GM19328 (cell line): Measurements from ENCODE around the gene VPS8.

Experiments
- ATAC-seq: cut with Tn5 transposase; IDR thresholded peaks from one replicate; pipeline ENCODE4 v1.9.1; 2021; ENCODE audit warnings: mild to moderate bottlenecking, moderate library complexity; ENCODE audit not compliant: unreplicated experiment

The VPS8 gene

DNA sequence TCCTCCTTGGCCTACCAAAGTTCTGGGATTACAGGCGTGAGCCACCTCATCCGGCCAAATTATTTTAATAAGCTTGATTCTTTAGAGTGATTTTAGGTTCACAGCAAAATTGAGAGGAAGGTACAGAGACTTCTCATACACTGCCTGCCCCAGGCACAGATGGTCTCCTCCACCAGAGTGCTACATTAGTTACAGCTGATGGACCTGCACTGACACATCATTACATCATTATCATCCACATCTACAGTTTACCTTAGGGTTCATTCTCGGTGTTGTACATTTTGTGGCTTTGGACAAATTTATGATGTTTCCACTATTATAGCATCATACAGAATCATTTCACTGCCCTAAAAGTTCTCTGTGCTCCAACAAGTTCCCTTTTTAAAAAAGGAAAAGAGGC lies 4.4 kb upstream of the VPS8 start:
- ATAC-seq, result no peak

DNA sequence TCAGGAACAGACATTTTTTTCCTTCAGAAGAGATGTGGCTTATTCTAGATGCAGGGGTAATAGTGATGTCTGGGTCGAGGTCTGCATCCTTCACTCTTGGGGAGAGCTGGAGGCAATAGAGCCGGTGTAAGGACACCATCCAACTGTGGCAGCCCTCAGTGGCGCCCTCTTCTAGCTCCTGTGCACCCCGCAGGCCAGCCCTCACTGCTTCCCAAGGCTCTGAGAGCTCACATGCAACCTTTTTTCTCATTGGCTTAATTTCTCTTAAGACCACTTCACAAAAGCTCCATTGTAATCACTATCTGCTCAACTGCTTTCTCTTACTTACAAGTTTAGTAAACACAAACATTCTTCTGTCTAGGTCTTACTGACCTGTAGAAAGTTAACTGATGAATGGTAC lies 3.9 kb upstream of the VPS8 start:
- ATAC-seq, result no peak

DNA sequence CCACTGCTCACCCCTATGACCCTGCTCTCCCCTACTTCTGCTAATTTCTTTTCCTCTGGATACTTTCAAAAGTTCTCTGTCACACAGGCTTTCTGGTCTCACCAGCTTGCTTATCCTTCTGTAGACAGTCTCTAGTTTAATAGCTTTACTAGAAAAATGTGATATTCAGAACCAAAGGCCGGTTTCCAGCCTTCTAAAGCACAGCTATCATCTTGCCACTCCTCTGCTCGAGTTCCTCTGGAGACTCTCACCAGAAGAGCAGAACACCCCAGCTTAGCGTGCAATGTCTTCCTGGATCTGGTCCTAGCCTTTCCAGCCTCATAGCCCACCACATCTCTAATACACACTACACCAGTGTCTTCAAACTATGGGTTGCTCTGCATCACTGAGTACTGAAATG lies 1.8 kb upstream of the VPS8 start:
- ATAC-seq, result no peak

DNA sequence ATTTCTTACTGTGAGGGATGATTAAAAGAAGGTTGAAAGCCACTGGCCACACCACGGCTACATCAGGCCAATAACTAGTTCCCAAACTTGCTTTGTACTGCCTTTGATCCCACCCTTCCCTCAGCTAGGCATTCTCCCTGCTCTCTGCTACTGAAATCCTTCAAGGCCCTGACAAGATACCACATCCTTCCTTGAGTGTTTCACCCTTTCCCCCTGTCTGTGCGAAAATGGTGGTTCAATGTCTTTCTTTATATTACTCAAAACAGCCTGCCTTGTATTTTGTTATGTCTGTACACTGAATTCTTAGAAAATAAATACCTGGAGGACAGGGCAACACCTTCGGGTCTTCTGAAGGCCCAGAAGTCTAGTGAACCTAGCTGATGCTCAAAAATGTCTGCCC lies 932 bp upstream of the VPS8 start:
- ATAC-seq, result no peak

DNA sequence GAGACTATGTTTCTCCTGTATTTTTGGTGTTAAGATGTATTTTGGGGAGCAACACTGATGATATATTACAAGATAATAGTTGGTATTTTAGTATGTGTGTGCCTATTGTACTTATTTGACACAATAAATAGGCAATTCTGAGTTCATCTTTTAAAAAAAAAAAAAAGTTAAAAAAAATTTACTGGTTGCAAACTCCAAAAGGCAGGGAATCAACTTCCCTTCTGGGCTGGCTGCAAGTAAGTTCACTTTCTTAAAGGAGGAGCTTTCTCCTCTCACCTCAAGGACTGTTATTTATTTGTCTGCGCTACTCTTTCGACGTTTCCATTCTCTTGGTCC lies 335 bp upstream of the VPS8 start:
- ATAC-seq, result no peak

DNA sequence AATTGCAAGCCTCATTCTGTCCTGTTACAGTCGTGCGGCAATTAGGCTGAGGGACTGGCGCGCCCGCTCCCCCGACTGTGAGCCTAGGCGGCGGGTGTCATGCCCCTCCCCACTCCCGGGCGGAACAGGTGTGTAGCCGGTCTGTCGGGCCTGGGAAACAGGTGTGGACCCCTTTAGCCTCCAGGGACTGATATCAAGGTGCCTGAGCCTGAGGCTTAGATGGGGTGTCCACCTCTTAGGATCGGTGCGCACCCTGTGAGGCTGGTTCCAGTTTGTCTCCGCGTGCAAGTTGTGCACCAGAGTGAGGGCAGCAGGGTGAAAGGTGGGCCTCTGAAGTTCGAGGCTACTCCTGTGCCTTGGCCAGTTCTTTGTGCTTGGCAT lies 686 bp downstream of the VPS8 start:
- peak; percentile 33 for ATAC-seq

DNA sequence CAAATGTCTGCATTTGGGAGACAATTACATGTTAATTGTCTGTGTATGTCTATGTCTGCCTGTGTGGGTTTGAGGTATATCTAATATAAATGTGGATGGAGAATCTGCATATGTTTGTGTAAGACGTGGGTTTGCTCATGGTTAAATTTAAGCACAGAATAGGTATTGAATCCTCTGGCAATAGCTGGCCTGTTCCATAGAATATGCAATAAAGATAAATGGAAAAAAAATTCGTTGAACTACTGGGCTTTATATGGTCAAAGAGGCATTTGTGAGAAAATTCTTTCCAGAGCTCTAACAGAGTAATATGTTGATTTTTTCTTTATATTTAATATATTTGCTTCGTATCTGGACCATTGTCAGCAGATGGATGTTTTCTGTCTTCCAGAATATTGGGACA lies 1.4 kb downstream of the VPS8 start:
- no peak for ATAC-seq

DNA sequence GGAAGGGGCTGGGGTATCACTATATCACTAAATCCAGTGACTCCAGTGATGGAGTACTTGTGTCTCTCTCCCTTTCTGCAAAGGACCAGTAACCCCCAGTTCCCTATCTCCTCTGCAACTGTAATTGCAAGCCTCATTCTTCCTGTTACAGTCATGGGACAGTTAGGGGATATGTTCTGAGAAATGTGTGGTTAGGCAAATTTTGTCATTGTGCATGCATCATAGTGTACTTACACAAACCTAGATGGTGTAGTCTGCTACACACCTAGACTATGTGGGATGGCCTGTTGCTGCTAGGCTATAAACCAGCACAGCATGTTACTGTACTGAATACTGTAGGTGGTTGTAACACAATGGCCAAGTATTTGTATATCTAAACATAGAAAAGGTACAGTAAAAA lies 2.2 kb downstream of the VPS8 start:
- ATAC-seq, result no peak

DNA sequence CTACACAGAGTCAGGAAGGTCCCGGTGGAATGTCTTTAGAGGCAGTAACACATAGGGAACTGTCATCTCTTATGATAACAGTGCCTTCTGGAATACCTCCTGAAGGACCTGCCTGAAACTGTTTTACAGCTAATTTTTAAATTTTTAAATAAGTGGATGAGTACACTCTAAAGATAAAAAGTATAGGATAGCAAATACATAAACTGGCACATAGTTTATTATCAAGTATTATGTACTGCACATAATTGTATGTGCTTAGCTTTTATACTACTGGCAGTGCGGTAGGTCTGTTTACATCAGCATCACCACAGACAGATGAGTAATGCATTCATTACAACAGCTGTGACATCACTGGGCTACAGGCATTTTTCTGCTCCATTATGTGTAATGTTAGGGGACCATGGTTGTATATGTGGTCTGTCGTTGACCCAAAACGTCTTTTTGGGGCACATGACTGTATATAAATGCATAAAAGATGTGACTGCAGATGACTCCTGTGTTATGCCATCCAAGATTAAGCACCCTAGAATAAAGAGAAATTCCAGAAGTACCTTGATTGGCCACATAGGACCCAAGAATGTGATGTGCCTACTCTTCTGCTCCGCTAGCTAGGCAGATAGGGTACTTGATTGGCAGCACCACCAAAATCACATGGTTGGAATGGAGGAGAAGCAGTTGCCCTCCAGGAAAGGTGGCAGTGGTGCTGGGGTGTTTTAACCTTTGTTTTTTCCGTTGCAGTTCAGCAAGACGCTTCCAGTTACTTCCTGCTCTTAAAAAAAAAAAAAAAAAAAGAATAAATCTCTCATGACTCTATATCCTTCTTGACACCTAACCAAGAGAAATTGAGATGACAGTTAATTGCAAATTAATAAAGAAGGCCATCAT lies 3.3 kb downstream of the VPS8 start:
- ATAC-seq, result no peak

DNA sequence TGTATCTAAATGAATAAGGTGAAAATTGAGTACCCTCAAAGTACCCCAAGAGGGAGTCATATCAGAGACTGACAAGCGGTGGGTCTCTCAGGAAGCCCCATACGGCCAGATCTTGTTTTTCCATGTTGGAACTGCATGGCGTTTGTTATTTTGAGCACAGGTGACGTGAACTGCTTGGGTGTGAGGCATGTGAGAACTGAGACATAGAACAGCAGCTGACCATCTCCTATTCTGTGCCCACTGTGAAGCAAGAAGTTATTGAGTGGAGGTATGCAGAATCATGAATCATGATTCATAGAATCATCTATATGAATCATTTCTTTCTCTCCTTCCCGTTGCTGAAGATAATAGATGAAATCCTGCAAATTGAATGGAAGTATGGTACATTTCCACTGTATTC lies 4.6 kb downstream of the VPS8 start:
- no peak for ATAC-seq

DNA sequence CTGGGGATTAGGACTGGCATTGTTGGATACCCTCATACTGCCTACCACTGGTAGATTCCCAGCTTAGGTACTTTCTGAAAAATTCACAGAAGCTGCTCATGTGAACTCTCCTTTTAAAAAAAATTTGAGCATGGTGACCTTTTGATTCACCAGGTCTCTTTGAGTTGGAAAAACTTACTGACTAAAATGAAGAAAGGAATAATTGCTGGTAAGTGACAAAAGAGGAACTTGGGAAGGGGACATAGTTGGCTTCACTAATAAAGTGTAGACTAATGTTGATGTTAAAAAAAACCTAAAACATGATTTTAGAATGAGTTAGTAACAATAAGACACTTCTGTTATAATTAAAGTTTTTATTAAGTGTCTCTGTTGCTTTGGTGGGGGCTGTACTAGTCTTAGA lies 8.6 kb downstream of the VPS8 start:
- ATAC-seq, result no peak

DNA sequence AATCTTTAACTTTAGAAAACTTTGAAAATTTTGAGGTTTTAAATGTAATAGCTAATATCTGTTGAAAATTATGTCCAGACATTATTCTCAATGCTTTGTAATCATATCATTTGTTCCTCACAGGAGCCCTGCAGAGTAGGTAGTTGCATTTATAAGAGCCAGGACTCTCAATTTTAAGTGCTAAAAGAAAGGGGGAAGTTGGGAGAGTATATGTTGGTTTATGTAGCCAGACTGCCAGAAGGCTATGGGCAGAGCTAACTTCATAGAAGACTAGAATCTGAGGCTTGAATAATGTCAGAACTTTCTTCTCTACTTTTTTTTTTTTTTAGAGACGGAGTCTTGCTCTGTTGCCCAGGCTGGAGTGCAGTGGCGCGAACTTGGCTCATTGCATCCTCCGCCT lies 9.1 kb downstream of the VPS8 start:
- ATAC-seq, result no peak

DNA sequence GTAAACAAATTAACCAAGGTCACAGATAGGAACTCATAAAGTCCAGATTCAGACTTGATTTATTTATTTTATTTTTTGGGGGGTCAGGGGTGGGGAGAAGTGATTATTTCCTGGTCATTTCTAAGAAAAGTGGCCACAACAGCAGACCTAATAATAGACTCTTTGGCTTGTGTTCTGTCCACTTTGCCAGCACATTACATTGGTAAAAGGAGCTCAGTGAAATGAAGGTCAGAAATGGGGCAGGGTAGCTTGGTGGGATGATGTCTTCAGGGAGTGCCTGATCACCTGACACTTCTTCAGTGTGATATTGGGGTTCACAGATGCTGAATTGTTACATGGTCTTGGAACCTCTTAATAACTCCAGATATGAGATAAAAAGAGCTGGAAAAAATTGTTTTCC lies 10.1 kb downstream of the VPS8 start:
- ATAC-seq, result no peak

DNA sequence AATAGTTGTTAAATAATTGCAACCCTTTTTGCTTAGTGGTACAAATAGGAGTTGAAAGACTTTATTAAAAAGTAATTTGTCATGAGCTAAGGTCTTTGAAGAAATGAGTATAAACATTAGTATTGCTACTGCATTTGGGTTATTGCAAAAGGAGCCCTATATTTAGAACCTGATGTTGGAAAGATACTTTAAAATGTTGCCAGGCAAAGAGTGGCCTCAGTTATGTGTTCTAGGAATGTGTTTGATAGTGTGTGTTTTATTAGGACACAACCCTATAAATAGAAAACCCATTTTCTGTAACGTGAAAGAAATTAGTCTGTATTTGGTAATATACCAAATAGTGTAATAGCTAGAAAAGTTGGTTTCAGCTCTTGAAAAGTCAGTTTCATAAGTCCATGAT lies 10.7 kb downstream of the VPS8 start:
- no peak for ATAC-seq

DNA sequence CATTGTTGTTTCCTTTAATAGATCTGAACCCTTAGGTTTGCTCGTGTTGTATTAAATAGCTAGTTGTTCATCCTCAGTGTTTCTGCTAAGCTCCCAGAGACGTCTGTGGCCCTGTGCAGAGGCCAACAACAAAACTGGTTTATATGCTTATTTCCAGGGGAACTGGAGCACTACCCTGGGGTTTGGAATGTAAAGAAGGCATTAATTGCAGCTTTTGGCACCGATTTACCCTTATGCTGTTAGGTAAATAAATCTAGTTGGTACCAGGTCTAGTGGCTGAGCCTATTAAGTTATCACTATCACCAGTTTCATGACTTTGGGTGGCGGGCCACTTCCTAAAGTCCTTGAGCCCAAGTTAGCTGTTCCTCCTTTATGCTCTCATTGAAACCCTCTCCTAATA lies 12.0 kb downstream of the VPS8 start:
- ATAC-seq, result no peak

DNA sequence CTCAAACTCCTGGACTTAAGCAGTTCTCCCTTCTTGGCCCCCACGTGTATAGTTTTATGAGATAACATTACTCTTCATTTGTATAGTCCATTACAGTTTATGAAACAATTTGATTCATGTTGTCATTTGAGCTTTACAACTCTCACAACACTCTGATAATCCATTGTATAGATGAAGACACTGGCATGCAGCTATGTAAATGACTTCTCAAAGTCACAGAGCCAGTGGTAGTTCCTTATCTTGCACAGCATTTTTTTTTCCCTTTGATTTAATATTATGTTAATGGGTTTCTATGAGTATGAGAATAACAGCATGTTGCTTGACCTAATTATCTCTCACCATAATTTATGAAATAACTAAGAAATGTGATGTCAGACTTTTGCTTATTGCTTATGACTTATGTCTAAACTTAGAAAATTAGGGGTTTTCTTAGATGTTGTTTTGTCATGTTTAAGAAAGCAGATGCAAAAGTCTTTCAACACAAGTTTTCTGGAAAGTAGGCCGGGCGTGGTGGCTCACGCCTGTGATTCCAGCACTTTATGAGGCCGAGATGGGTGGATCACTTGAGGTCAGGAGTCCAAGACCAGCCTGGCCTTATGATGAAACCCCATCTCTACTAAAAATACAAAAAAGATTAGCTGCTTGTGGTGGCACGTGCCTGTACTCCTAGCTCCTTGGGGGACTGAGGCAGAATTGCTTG lies 13.3 kb downstream of the VPS8 start:
- no peak for ATAC-seq

DNA sequence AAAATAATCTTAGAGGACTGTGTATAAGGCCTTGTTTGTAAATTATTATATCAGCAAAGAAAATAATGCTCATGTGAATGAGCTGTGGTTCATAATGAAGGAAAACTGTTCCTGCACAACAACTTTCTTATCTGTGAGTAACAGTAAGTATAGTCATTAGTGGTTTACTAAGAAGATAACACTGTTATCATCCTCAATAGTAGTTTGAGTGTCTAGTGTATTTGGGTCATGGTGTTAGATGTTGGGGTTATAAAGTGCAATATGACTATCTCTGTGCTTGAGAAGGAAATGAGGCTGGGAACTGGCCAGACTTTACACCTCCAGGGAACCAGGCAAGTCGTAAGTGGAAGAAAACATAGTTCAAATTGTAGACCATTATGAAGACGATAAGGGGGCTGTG lies 15.6 kb downstream of the VPS8 start:
- no peak for ATAC-seq

DNA sequence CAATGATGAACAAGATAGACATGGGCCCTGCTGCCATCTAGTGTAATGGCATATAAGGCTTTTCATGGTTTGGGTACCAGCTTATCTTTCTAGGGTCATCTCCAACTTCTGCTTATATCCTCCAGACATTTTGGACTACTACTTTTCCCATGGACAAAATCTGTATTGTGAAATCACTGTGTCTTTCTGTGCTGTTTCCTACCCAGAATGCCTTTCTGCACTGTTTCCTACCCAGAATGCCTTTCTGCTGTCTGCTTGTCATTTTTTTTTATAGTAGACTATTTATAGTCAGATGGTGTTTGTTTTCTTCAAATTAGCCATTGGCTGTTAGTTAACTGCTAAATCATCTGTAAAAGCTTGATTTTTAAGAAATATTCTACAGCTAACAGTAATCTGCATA lies 20.1 kb downstream of the VPS8 start:
- no peak for ATAC-seq

DNA sequence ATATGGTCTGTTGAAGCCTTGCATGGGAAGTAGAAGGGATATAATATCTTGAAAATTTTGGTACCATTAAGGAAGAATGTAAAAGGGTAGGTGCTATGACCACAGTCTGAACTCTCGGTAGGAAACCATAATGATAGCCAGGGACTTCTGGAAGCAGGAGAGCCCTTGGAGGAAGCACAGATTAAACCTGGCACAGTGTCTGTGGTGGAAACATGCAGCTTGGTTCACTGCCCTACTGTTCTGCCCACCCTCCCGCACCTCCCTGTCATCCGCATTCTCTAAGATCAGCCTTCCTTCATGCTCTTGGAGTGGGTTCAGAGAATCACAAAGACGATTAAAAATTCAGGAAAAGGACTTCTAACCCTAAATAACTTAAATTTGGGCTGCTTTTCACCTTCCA lies 20.9 kb downstream of the VPS8 start:
- ATAC-seq, result no peak

DNA sequence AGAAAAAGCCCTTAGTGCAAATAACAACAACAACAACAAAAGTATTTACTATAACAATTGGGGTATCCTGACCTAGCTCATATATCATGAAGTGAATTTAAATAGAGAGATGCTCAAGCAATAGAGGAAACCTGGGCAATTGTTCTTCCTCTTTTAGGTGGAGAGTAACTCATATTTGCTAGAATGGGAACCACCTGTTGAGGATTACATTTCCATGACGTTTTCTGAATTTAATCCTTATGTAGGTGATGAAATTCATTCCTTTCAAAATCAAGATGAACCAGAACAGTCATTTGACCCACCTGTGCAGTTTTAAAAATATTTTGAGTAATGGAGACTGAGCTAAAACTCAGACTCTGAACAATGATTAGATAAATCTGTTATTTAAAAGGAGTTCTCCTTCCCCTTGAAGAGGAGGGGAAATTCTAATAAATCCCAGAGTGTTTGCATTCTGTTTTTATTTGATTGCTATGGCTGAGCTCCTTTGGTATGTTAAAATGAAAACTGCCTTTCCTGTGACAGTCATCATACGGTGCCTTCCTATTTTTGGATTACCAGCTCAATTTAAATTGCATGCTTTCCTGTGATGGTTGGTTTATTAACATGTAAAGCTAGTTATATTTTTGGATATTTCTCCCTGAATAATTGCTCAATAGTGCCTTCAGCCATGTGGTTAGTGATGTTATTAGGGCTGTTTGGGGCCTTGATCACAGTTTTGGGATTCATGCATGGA lies 24.3 kb downstream of the VPS8 start:
- ATAC-seq, result no peak

DNA sequence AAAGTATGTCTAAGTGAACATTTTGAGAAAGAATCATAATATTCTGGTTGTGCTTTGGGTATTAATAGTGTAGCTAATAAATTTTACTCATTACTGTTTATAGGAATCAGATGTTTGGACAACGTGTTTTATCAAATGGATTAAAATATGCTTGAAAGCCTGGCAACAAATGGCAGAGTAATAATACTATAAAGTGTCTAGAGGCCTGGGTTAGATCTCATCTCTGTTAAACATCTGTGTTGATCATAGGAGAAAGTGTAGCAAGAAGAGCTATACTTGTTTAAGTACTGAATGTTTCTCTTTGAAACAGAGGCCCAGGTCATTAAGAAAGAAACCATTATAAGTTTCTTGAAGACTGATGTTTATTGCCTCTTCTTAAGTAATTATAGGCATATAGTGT lies 30.5 kb downstream of the VPS8 start:
- no peak for ATAC-seq

DNA sequence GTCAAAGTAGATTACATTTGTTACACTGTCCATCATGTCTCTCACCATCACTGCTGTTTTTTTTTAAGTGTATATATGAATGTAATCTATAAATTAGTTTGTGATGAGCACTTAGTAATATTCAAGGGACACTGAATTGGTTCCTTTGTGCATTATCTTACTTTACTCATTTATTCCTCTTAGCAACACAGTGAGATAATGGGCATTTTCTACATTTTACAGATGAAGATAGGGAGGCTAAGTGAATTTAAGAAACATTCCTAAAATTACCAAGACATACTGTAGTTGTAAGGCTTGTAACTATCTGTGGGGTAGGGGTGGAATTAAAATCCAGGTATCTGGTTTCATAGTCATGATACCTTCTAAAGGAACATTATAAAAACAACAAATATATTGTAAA lies 33.9 kb downstream of the VPS8 start:
- ATAC-seq, result no peak
